ENCODE results near the gene SNTB2.

Gene SNTB2

GRCh38 chr16:69182730-69183416, 4.1 kb upstream of the SNTB2 start:
- no peak for DNase-seq

GRCh38 chr16:69187446-69188235, 677 bp downstream of the SNTB2 start:
- peak; percentile 52 for DNase-seq

- peak; percentile 38 for DNase-seq
Measured at GRCh38 chr16:69188236-69188549, 1.2 kb downstream of the SNTB2 start.

DNA sequence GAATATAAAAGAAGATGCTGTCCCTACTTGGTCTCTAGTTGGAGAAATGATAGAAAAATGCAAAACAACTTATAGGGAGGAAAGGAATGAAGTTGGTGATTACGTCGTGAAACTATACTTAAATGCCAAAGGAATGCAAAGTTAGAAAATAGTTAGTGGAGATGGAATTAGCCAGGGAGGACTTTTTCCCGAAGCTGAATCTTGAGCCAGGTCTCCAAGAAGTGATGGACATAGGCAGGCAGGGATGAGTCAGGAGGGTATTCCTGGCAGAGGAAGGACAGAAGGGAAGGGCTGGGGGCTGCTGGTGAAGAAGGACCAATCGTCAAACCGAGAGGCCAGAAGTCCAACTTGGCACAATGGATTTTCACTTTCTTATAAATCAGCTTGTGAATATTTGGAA, 1.8 kb downstream of the SNTB2 start:
- DNase-seq: no peak

DNA sequence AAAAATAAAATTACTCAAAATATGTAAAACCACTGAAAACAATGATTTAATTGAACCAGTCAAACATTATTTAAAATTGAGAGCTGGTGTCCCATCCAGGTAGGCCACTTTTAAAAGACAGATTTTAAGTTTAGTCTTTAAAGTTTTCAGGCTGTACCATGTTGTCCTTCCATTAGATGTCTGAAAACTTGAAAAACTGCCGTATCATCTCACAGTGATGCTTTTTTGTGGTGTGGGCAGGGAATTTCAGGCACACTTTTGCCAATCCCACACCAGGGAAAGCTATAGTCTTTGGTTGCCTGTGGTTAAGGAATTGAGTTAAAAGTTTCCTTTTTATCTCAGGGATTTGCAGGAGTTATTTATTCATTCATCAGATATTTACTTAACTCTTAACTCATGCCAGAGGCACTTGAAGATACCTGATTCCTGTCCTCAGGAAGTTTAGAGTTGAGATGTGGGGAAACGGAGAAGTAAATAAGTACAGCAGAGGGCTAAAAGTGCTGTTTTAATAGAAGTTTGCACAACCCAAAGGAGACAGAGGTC, 3.2 kb downstream of the SNTB2 start:
- DNase-seq: no peak

- DNase-seq: peak; percentile 31
Measured at GRCh38 chr16:69190598-69190997, 3.6 kb downstream of the SNTB2 start.

DNA sequence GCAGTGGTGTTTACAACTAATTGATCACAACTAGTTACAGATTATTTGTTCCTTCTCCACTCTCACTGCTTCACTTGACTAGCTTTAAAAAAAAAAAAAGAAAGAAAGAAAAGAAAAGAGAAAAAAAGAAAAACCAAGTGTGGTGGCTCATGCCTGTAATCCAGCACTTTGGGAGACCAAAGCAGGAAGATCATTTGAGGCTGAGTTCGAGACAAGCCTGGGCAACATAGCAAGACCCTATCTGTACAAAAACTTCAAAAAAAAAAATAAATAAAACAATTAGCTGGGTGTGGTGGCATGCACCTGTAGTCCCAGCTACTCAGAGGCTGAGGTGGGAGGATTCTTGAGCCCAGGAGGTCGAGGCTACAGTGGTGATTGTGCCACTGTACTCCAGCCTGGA, 4.2 kb downstream of the SNTB2 start:
- DNase-seq: no peak

GRCh38 chr16:69193855-69194254, 6.9 kb downstream of the SNTB2 start:
- DNase-seq: no peak

- no peak for DNase-seq
Measured at GRCh38 chr16:69194488-69194887, 7.5 kb downstream of the SNTB2 start.

GRCh38 chr16:69195369-69196029, 8.5 kb downstream of the SNTB2 start:
- DNase-seq: no peak

DNA sequence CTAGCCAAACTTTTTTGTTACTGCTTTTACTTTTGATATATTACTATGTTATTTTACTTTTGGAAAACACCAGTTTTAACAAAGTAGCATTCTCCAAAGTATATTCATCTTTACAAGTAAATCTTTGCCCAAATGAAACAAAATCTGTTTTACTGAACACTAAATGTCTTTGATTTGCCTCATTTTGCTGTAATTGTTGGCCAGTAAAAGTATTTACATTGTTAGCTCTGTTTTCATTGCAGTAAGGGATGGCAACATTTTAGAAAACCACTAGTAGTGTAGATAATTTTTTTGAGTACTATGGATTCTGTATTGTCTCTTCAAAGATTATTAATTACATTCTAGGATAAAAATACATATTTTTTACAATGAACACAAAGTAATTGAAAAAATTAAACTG, 10.6 kb downstream of the SNTB2 start:
- DNase-seq: no peak

DNA sequence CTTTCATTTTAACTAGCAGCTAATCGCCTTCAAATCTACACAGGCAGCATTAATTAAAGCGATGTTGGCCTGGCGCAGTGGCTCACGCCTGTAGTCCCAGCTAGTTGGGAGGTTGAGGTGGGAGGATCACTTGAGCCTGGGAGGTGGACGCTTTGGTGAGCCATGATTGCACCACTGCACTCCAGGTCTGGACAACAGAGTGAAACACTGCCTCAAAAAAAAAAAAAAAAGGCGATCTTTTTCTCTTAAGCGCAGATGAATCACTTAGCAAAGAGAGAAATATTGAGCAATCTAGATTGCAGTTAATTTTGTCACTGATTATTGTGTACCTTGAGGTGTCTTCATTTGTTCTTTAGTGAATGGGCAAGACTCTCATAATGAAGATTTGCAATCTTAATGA, 12.4 kb downstream of the SNTB2 start:
- no peak for DNase-seq

DNA sequence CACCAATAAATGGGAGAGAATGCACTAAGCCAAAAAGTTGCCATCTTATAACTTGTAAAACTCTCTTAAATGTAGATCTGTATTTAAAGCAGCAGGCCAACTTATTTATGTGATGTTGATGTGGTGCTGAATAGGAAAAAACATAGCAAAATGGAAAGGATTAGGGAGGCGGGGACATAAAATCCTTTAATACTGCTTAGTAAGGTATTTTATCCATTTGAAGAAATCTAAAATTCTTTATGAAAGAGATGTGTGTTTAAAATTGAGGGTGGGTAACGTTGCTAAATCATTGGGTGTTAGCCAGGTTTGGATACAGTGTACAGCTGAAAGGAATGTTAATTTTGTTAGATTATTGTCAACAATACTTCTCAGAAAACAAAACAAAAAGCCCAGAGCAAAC, 14.3 kb downstream of the SNTB2 start:
- DNase-seq: no peak

DNA sequence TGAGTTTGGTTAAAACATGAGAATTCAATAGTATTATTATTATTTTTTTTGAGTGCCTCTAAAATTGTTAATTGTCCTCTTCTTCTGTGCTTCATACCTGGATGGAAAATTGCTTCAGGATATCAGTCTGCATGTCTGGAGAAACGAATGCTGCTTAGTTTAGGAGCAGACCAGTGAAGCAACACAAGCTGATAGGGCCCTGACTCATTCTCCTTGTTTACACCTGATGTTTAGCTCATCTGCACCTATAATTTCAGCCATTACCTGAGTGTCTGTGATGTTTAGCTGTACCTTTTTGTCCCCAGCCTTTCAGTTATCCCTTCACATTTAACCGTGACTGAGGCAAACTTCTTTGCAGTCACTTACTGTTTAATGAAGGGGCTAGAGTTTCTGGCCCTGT, 14.8 kb downstream of the SNTB2 start:
- no peak for DNase-seq

DNA sequence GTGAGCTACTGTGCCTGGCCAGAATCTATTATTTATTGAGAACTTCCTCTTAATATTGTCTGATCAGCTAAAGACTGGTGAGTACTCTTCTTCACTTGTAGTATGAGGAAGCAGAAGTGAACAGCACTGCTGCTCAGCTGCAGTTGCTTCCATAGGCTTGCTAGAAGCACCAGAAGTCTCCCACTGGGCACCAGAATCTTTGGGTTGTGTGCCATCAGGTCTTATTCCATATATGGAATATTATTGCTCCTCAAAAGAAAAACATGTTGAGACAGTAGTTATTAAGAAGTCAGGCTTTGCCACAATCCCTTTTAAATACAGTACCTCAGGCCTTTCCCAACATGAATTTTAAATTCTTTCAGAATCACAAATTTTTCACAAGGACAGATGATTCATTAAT, 17.2 kb downstream of the SNTB2 start:
- DNase-seq: no peak

DNA sequence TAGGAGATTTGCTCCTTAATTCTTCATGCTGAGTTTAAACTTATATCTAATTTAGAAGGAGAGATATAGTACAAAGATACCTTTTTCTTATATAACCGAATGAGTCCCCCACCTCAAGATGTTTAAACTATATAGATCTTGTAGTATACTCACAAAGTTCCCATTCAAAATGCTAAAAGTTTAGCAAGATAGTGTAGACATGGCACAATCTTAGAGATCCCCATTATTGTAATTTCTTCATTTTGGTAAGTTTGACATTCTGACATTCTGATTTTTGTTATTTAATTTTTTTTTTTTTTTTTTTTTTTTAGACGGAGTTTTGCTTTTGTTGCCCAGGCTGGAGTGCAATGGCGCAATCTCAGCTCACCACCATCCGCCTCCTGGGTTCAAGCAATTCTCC, 22.8 kb downstream of the SNTB2 start:
- no peak for DNase-seq

DNA sequence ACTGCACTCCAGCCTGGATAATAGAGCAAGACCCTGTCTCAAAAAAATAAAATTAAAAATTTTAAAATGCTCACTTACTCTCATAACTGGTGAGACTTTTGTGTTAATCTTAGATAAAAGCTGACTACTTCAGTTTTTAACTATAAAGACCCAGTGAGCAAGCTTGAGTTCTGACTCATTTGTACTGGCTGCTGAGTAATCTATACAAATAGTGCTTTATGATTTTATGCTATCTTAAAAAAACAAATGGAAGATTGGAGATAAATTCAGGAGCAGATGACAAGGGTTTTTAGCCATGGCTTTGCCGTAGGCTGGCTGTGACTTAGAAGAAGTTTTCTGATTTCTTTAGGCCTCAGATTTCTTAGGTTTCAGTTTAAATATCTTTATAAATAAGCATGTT, 30.5 kb downstream of the SNTB2 start:
- peak; percentile 18 for DNase-seq

GRCh38 chr16:69219279-69219678, 32.3 kb downstream of the SNTB2 start:
- DNase-seq: no peak

GRCh38 chr16:69223882-69224281, 36.9 kb downstream of the SNTB2 start:
- no peak for DNase-seq

GRCh38 chr16:69225121-69225520, 38.2 kb downstream of the SNTB2 start:
- no peak for DNase-seq

- no peak for DNase-seq
Measured at GRCh38 chr16:69233124-69233523, 46.2 kb downstream of the SNTB2 start.

DNA sequence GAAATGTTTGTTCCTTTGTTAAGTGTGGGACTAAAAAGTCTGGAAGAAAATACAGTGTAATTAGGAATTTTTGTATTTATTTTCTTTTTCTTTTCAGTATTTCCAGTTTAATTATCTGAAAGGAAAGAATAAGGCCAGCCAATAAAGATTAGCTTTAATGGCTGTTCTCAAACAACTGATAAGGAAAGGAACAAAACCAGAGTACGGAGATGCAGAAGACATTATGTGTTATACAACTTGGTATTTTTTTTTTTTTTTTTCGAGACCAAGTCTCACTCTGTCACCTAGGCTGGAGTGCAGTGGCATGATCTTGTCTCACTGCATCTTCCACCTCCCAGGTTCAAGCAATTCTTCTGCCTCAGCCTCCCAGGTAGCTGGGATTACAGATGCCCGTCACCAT, 47.5 kb downstream of the SNTB2 start:
- DNase-seq: no peak

- DNase-seq: no peak
Measured at GRCh38 chr16:69236319-69236718, 49.4 kb downstream of the SNTB2 start.

- DNase-seq: no peak
Measured at GRCh38 chr16:69237296-69237695, 50.3 kb downstream of the SNTB2 start.
